Dermis microvascular lymphatic vessel endothelial cell (primary cell): Measurements from ENCODE around the gene EIF4EBP3. TPM values are rescaled to one million over a fixed set of nuclear protein-coding genes. Genes with fewer than 3 reads are reported as not detected.

Source experiments
- DNase-seq, 2 donors: peaks; one replicate each; pipeline versions ENCODE4 v3.0.0 to v3.0.0-alpha.2; 2010; ENCODE audit warnings: low read depth in 2 of 2
- total RNA-seq: library from RNA; depleted of rRNA; stranded (reverse); fragments of >200 nt; gene quantifications from 2 replicates; pipeline ENCODE4 v1.2.1, GENCODE V29; 2014

Gene EIF4EBP3
- total RNA-seq = 1.3 and 2.3 TPM in 2 replicates

DNA sequence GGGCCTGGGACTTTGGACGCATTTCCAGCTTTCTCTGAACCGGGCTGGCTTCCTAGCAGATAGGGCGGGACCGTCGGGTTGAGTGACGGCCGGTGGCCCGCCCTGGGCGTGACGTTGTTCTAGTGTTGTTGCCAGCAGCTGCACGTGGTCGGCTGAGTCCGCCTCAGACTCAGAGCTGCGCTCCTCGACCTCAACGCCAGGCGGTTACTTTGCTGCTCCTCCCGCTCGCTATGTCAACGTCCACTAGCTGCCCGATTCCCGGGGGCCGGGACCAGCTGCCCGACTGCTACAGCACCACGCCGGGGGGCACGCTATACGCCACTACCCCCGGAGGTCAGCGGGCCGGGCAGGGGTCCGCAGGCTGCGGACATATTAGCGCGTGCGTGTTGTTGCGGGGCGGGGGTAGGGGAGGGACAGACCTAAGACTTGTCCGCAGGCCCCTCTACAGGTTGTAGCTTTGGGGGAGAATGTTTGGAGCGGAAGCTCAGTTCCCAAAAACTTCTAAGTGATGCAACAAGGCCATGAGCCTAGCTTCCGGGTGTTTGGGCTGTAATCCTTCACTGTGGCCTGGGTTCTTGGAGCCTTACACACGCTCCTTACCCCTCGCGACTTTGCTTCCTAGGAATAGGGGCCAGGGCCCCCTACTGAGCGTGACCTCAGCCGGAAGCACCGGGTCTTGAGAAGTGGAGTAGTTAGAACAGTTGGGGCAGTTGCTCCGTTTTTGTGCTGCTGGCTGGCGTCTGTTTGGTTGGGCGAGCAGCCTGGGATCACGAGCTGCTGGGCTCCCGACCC, at the start of gene EIF4EBP3:
TSS of gene EIF4EBP3 (plus strand) at position 155 of the 792 bp plus-strand sequence. CDS start at position 231, 76 bp downstream.
- DNase-seq = peak; percentile 96 to 98

DNA sequence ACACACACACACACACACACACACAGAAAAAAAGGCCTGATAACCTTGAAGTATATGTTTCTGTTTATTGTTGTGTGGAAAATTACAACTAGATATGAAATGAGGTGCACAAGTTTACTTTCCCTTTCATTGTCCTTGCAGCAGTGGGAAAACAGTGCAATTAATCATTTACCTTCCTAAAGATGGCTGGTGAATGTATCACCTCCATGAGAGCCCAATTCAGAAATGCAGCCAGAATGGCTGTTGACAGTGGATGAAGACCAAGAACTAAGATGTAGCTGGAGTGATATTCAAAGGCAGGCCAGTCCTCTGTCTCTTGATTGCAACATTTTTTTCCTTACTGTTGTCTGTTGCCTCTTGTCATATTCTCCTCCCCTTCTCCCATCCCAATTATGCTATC, 49.6 kb upstream of the EIF4EBP3 start:
- no peak for DNase-seq

DNA sequence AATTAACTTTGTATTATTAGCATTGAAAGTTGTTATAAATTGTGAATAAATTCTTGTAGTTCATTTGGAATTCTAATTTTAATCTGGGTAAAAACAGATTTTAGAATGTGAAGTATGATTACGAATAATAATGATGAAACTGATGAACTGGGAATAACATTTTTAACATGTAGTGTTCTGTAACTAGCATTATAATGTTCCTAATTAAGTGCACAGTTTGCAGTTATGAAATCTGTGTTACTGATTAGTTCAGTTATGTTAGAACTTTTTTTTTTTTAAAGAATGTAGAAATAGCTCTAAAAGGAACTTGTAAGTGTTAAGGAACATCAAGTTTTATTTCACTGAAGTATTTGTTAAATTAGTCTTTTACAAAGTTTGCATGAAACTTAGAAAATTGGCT, 48.9 kb upstream of the EIF4EBP3 start:
- no peak for DNase-seq

- DNase-seq = no peak
Measured at GRCh38 chr5:140502834-140503233, 44.6 kb upstream of the EIF4EBP3 start.

- peak; percentile 48 to 86 for DNase-seq
Measured at GRCh38 chr5:140509898-140510297, 37.6 kb upstream of the EIF4EBP3 start.

GRCh38 chr5:140513124-140513523, 34.3 kb upstream of the EIF4EBP3 start:
- no peak for DNase-seq

- DNase-seq = no peak
Measured at GRCh38 chr5:140524003-140524402, 23.5 kb upstream of the EIF4EBP3 start.

- DNase-seq = no peak
Measured at GRCh38 chr5:140540227-140540626, 7.2 kb upstream of the EIF4EBP3 start.

DNA sequence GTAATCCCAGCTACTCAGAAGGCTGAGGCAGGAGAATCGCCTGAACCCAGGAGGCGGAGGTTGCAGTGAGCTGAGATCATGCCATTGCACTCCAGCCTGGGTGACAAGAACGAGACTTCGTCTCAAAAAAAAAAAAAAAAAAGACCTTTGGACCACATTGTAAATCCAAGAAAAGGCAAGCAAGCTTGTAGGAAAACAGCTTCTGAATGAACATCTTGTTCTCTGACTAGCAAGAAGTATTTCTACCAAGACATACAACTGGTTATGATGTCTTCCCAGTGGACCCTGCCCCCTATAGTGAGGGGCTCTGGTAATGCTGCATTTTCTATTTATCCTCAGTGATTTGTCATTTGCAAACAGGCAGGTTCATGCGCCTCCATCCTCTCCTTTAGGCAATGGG, 4.5 kb upstream of the EIF4EBP3 start:
- no peak for DNase-seq

- no peak for DNase-seq
Measured at GRCh38 chr5:140544986-140545385, 2.5 kb upstream of the EIF4EBP3 start.

DNA sequence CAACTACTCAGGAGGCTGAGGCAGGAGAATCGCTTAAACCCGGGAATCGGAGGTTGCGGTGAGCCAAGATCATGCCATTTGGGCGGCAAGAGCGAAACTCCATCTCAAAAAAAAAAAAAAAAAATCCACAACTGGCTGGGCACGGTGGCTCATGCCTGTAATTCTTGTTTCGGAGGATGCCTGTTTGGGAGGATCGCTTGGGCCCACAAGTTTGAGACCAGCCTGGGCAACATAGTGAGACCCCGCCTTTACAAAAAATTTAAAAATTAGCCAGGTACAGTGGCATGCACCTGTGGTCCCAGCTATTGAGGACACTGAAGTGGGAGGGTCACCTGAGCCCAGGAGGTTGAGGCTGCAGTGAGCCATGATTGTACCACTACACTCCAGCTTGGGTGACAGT, 1.9 kb upstream of the EIF4EBP3 start:
- no peak for DNase-seq

DNA sequence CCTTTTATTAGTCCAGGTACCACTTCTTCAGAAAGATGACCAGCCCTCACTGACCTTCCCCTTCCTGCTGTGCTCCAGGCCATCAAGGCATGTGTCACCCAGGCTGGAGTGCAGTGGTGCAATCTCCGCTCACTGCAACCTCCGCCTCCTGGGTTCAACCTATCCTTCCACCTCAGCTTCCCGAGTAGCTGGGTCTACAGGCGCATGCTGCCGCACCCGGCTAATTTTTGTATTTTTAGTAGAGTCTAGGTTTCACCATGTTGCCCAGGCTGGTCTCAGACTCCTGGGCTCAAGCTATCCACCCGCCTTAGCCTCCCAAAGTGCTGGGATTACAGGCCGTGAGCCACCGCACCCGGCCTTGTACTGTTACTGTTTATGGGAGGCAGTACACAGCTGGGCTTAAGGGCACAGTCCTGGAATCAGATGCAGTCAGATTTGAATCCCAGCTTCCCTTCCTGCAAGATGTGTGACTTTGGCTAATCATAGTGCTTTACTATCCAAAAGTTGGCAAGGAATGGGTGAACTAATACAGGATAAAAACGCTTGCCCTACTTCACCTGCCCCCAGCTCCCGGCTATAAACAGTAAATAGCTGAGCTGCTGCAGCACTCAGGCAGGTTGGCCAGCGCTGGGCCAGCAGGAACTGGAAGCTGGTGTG, 483 bp upstream of the EIF4EBP3 start:
- DNase-seq = no peak

- no peak for DNase-seq
Measured at GRCh38 chr5:140548300-140548688, 832 bp downstream of the EIF4EBP3 start.

- DNase-seq = no peak
Measured at GRCh38 chr5:140548791-140549190, 1.3 kb downstream of the EIF4EBP3 start.

GRCh38 chr5:140549237-140550144, 2.0 kb downstream of the EIF4EBP3 start:
- peak in 1 of 2 donors; percentile 54 for DNase-seq

DNA sequence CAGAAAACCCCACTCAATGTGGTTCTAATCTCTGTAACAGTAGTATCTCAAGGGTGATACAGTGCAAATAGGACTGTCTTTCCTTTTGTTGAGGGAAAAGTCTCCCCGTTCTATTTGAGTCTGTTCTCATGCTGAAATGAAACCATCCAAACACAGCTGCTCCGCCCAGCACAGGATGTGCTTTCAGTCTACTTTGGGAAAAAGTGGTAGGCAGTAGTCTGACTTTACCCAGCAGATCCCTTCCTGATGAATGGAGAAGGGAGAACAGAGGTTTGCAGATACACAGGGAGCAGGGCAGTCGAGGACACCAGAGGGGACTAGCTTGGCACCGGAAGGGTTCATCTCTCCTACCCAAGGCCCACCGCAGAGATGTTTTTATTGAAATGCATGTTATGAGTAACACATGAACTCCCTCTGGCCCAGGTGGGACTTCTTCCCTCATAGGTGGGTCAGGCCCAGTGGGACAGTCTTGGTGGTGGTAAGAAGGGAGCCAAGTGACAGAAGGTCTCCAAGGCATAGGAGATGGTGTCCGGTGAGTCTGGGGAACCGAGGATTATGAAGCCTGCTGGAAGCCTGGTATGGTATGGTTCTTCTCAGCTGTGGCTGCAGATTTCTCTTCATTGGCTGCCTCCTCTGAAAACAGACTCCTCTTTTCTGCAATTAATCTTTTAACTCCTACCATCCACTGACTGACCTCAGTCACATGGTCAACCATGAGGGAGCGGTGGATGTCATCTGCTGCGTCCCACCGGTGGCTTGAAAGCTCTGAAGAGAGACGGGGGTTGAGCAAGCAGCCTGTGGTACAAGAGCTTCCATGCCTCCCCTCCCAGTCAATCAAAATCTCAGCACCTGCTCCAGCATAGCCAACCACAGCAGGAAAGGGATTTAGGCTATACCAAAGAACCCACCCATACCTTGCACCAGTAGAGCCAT, 3.0 kb downstream of the EIF4EBP3 start:
- DNase-seq = no peak

GRCh38 chr5:140551872-140552271, 4.4 kb downstream of the EIF4EBP3 start:
- DNase-seq = no peak

- DNase-seq = no peak
Measured at GRCh38 chr5:140553657-140554056, 6.2 kb downstream of the EIF4EBP3 start.

GRCh38 chr5:140554454-140554853, 7.0 kb downstream of the EIF4EBP3 start:
- DNase-seq = no peak

- no peak for DNase-seq
Measured at GRCh38 chr5:140555747-140556312, 8.4 kb downstream of the EIF4EBP3 start.

DNA sequence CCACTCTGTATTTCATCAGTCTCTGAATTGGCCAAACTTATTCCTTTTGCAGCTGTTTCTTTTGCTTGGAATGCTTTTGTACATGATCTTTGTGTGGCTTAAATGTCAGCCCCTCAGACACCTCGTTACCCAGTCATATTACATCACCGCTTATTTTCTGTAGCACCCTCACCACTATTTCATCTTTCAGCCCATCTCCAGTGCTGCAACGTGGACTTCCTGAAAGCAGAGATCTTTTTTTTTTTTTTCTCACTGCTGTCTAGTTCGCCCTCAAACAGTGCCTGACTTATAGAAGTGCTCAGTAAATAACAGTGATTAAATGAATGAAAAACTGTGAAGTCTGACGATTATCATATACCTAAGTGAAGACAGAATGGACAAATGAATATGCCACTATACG, 9.0 kb downstream of the EIF4EBP3 start:
- no peak for DNase-seq
